Thyroid gland (tissue), 4 donors: Measurements from ENCODE around the gene ABR. TPM values are rescaled to one million over a fixed set of nuclear protein-coding genes. Genes with fewer than 3 reads are reported as not detected.

Experiments used
- DNase-seq, 2 donors: peaks; one replicate each; pipeline ENCODE4 v3.0.0-alpha.2; 2019
- H3K27ac ChIP-seq, 3 donors: fragments of 200-600 bp; sonication (generic); 1 replicate in 2 of 3; 2 replicates in 1 of 3; pipeline ENCODE4 v1.5.1; 2016 to 2019; ENCODE audit warnings: mild to moderate bottlenecking in 1 of 3, moderate library complexity in 1 of 3
- H3K27me3 ChIP-seq: fragments of 200-600 bp; sonication (generic); one replicate; pipeline ENCODE4 v1.5.1; 2019
- H3K36me3 ChIP-seq, 2 donors: fragments of 200-600 bp; sonication (generic); one replicate each; pipeline ENCODE4 v1.5.1; 2016 to 2019
- H3K4me1 ChIP-seq, 2 donors: fragments of 200-600 bp; sonication (generic); one replicate each; pipeline ENCODE4 v1.5.1; 2017 to 2019
- H3K4me3 ChIP-seq, 3 donors: fragments of 200-600 bp; sonication (generic); replicated peaks in 1 of 3; 1 replicate in 2 of 3; 2 replicates in 1 of 3; pipeline ENCODE4 v1.5.1; 2016; ENCODE audit warnings: mild to moderate bottlenecking in 1 of 3
- H3K9me3 ChIP-seq: fragments of 200-600 bp; sonication (generic); one replicate; pipeline ENCODE4 v1.5.1; 2017
- CTCF ChIP-seq, 6 experiments: fragments of 200-600 bp in 3 of 6; fragments of 450-650 bp in 3 of 6; sonication (generic) in 3 of 6; IDR thresholded peaks; one replicate each; pipeline ENCODE4 v1.5.1; 2016 to 2019; ENCODE audit warnings: antibody characterized with exemption in 6 of 6, mild to moderate bottlenecking in 2 of 6, inconsistent platforms in 1 of 6, moderate library complexity in 1 of 6
- POLR2A ChIP-seq, 2 donors: fragments of 450-650 bp; IDR thresholded peaks; one replicate each; pipeline ENCODE4 v1.6.1; 2017; ENCODE audit warnings: antibody characterized with exemption in 2 of 2, mild to moderate bottlenecking in 2 of 2, moderate library complexity in 1 of 2
- WGBS, 2 donors: methylation state at CpG; one replicate each; pipeline ENCODE4 v1.1.5; 2017; 5-methylcytosine and 5-hydroxymethylcytosine counted together
- intact Hi-C: fragments of 100-400 bp; cut with DNase I; formaldehyde crosslinking; loops from one replicate; pipeline ENCODE4 v1.15.1; 2023
- total RNA-seq, 4 donors: library from RNA; depleted of rRNA; stranded (reverse); fragments of >200 nt; gene quantifications; one replicate each; pipeline ENCODE4 v1.2.3, GENCODE V29; 2016

The ABR gene
- total RNA-seq, 4 donors from 2014 or later, result 23.7 to 33.7 (median 31.5) TPM

- no peaks in the 10 kb centered on the region for H3K36me3 ChIP-seq
- 80% methylated on average over 15 to 21 of the region's 22 CpGs for WGBS, 2 donors
- H3K4me1 ChIP-seq, result peaks cover 0 to 15% of the 10 kb centered on the region in 2 donors
- H3K27me3 ChIP-seq, result no peaks in the 10 kb centered on the region
- intact Hi-C loops, result no loop called here
- no peak overlapping the region for H3K27ac ChIP-seq
- TF ChIP-seq POLR2A (IDR thresholded peaks at IDR 0.05) (no peak), CTCF (IDR thresholded peaks at IDR 0.05) (no peak)
- H3K9me3 ChIP-seq, result no peaks in the 10 kb centered on the region
- DNase-seq, result no peak
- H3K4me3 ChIP-seq, result no peak overlapping the region
Observed at GRCh38 chr17:1169221-1169928, 10.4 kb downstream of the ABR start.

GRCh38 chr17:1168533-1169220 is 11.1 kb downstream of the ABR start:
- no peak overlapping the region for H3K27ac ChIP-seq
- no peak for TF ChIP-seq POLR2A (IDR thresholded peaks at IDR 0.05)
- TF ChIP-seq CTCF (IDR thresholded peaks at IDR 0.05), result no peak
- H3K4me1 ChIP-seq, result peaks cover 0 to 15% of the 10 kb centered on the region in 2 donors
- no peaks in the 10 kb centered on the region for H3K27me3 ChIP-seq
- DNase-seq, result no peak
- no peak overlapping the region for H3K4me3 ChIP-seq
- no peaks in the 10 kb centered on the region for H3K9me3 ChIP-seq
- 32 to 44% methylated on average over 14 to 15 of the region's 17 CpGs for WGBS, 2 donors
- H3K36me3 ChIP-seq, result no peaks in the 10 kb centered on the region
- intact Hi-C loops, result no loop called here

- 71 to 81% methylated on average over 8 to 10 of the region's 11 CpGs for WGBS, 2 donors
- H3K27me3 ChIP-seq, result no peaks in the 10 kb centered on the region
- intact Hi-C loops, result no loop called here
- H3K36me3 ChIP-seq, result no peaks in the 10 kb centered on the region
- H3K9me3 ChIP-seq, result no peaks in the 10 kb centered on the region
- H3K4me3 ChIP-seq, result no peak overlapping the region
- TF ChIP-seq CTCF (IDR thresholded peaks at IDR 0.05), result no peak
- no peak for TF ChIP-seq POLR2A (IDR thresholded peaks at IDR 0.05)
- DNase-seq, result no peak
- no peak overlapping the region for H3K27ac ChIP-seq
- peaks cover 0 to 15% of the 10 kb centered on the region in 2 donors for H3K4me1 ChIP-seq
Observed at GRCh38 chr17:1166276-1166675, 13.5 kb downstream of the ABR start.

DNA sequence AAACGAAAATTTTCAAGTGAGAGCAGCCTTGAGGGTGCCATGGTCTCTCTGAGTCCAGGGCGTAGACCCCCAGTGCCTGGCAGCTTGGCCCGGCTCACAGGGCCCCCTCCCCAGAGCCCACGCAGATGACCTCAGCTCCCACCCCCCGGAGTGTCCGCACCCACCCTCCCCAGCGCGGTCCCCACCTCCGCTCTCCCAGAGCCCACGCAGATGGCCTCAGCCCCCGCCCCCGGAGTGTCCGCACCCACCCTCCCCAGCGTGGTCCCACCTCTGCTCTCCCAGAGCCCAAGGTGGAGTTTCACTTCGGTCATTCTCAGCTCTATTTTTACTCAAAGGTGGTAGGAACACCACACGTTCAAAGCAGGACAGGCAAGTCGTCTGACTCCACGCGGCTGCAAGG is 13.9 kb downstream of the ABR start:
- TF ChIP-seq POLR2A (IDR thresholded peaks at IDR 0.05) (no peak), CTCF (IDR thresholded peaks at IDR 0.05) (no peak)
- H3K4me1 ChIP-seq, result peaks cover 0 to 15% of the 10 kb centered on the region in 2 donors
- 85 to 88% methylated on average over 5 to 16 of the region's 19 CpGs for WGBS, 2 donors
- no peaks in the 10 kb centered on the region for H3K27me3 ChIP-seq
- H3K9me3 ChIP-seq, result no peaks in the 10 kb centered on the region
- intact Hi-C loops, result no loop called here
- no peaks in the 10 kb centered on the region for H3K36me3 ChIP-seq
- H3K27ac ChIP-seq, result no peak overlapping the region
- H3K4me3 ChIP-seq, result no peak overlapping the region
- DNase-seq, result no peak

- Histone ChIP-seq H3K27ac (no peak overlapping the region), H3K4me3 (no peak overlapping the region), H3K36me3 (no peaks in the 10 kb centered on the region), H3K9me3 (no peaks in the 10 kb centered on the region), H3K27me3 (no peaks in the 10 kb centered on the region), H3K4me1 (peaks cover 0 to 15% of the 10 kb centered on the region in 2 donors)
- WGBS, 2 donors, result 61 to 69% methylated on average over 10 of the region's 12 CpGs
- intact Hi-C loops, result no loop called here
- TF ChIP-seq CTCF (IDR thresholded peaks at IDR 0.05) (peak in 1 of 6 experiments; percentile 6), POLR2A (IDR thresholded peaks at IDR 0.05) (no peak)
- DNase-seq, result no peak
Observed at GRCh38 chr17:1164935-1165556, 14.7 kb downstream of the ABR start.
